ENCODE measurements around the gene CFAP206. TPM values are rescaled to one million over a fixed set of nuclear protein-coding genes. Genes with fewer than 3 reads are reported as not detected.
A peak's percentile ranks its signal among the peaks of the same experiment; 100 is the strongest.
"Not testable (repeated sequence)": the region's sequence is repeated elsewhere in the genome, so short reads cannot be mapped to it uniquely, and the experiment has no call there.

The CFAP206 gene
- total RNA-seq, 1 donor from 2014 or later = 0.19 TPM

- no peak for DNase-seq (ENCODE audit: low spot score)
These were observed 13.8 kb downstream of the CFAP206 start for GRCh38 chr6:87421576-87421975.

GRCh38 chr6:87426789-87427188, 19.0 kb downstream of the CFAP206 start:
- DNase-seq (ENCODE audit: low spot score) = no peak

- DNase-seq (ENCODE audit: low spot score) = no peak
These were observed 22.7 kb downstream of the CFAP206 start for GRCh38 chr6:87430499-87430898.

- DNase-seq (ENCODE audit: low spot score) = no peak
These were observed 23.5 kb downstream of the CFAP206 start for GRCh38 chr6:87431263-87431662.

- DNase-seq (ENCODE audit: low spot score) = no peak
These were observed 28.7 kb downstream of the CFAP206 start for GRCh38 chr6:87436435-87436834.

- no peak for DNase-seq (ENCODE audit: low spot score)
These were observed 33.9 kb downstream of the CFAP206 start for GRCh38 chr6:87441711-87442110.

GRCh38 chr6:87444362-87444761, 36.6 kb downstream of the CFAP206 start:
- no peak for DNase-seq (ENCODE audit: low spot score)

GRCh38 chr6:87465051-87465450, 57.3 kb downstream of the CFAP206 start:
- DNase-seq (ENCODE audit: low spot score) = no peak

- DNase-seq (ENCODE audit: low spot score) = peak; percentile 95
These were observed 65.0 kb downstream of the CFAP206 start, which contains the start of gene SLC35A1 for GRCh38 chr6:87472525-87473418. Gene SLC35A1 (plus strand): TSS chr6:87472974. CDS start chr6:87473004, 30 bp downstream.

GRCh38 chr6:87473419-87473903, 65.7 kb downstream of the CFAP206 start:
- no peak for DNase-seq (ENCODE audit: low spot score)

- DNase-seq (ENCODE audit: low spot score) = no peak
These were observed 74.2 kb downstream of the CFAP206 start for GRCh38 chr6:87481931-87482330.

- DNase-seq (ENCODE audit: low spot score) = no peak
These were observed 74.6 kb downstream of the CFAP206 start for GRCh38 chr6:87482366-87482765.

GRCh38 chr6:87483929-87484328, 76.2 kb downstream of the CFAP206 start:
- no peak for DNase-seq (ENCODE audit: low spot score)

GRCh38 chr6:87484491-87484890, 76.7 kb downstream of the CFAP206 start:
- no peak for DNase-seq (ENCODE audit: low spot score)

GRCh38 chr6:87487555-87487954, 79.8 kb downstream of the CFAP206 start:
- no peak for DNase-seq (ENCODE audit: low spot score)

- not testable (repeated sequence) for DNase-seq (ENCODE audit: low spot score)
These were observed 81.6 kb downstream of the CFAP206 start for GRCh38 chr6:87489326-87489725.

- DNase-seq (ENCODE audit: low spot score) = no peak
These were observed 87.1 kb downstream of the CFAP206 start for GRCh38 chr6:87494761-87495422.

- DNase-seq (ENCODE audit: low spot score) = no peak
These were observed 90.3 kb downstream of the CFAP206 start for GRCh38 chr6:87498048-87498447.

- no peak for DNase-seq (ENCODE audit: low spot score)
These were observed 94.2 kb downstream of the CFAP206 start for GRCh38 chr6:87501809-87502572.

- DNase-seq (ENCODE audit: low spot score) = no peak
These were observed 96.7 kb downstream of the CFAP206 start for GRCh38 chr6:87504441-87504840.
